IMR-90 (cell line): ENCODE results near the gene SMTN. TPM values are rescaled to one million over a fixed set of nuclear protein-coding genes. Genes with fewer than 3 reads are reported as not detected.

Experiments
- ATAC-seq: fragments of 200-7000 bp; cut with Tn5 transposase; 2 replicates; pipeline ENCODE4 v1.9.1; 2020; ENCODE audit warnings: low read depth, mild to moderate bottlenecking, moderate library complexity
- BruUV-seq: library from RNA; stranded (reverse); fragments of 400-500 nt; replicated peaks from 2 replicates; lab custom pipeline; 2021; lab: Mats Ljungman, UMichigan
- CTCF ChIA-PET: fragments of 300-600 bp; formaldehyde crosslinking; extraction: SDS; loops from one replicate; lab custom pipeline; 2021; ENCODE audit warnings: antibody characterized with exemption; lab: Yijun Ruan, JAX
- POLR2A ChIA-PET: fragments of 300-600 bp; sonication (Branson Sonifier 250); formaldehyde crosslinking; loops from one replicate; lab custom pipeline; 2022; ENCODE audit warnings: antibody characterized with exemption; ENCODE audit not compliant: unreplicated experiment; lab: Charles Lee
- DNase-seq: peaks from one replicate; pipeline ENCODE4 v3.0.0; 2013
- H2AFZ ChIP-seq: replicated peaks from 2 replicates; pipeline ENCODE3; 2013; ENCODE audit warnings: low read length, mild to moderate bottlenecking; ENCODE audit not compliant: poor library complexity
- H2AK5ac ChIP-seq: 2 replicates; pipeline ENCODE4 v1.6.1; 2013; ENCODE audit warnings: low read depth, low read length, inconsistent platforms
- H2AK9ac ChIP-seq: replicated peaks from 2 replicates; pipeline ENCODE3; 2013; ENCODE audit warnings: mild to moderate bottlenecking, low read depth, low read length, moderate library complexity; ENCODE audit not compliant: poor library complexity
- H2BK120ac ChIP-seq: 2 replicates; pipeline ENCODE4 v1.6.1; 2013; ENCODE audit warnings: low read depth, low read length, inconsistent platforms
- H2BK15ac ChIP-seq: 3 replicates; pipeline ENCODE4 v1.6.1; 2013; ENCODE audit warnings: low read depth, low read length, inconsistent platforms
- H2BK20ac ChIP-seq: 2 replicates; pipeline ENCODE4 v1.6.1; 2013; ENCODE audit warnings: low read depth, mild to moderate bottlenecking, inconsistent platforms, low read length, moderate library complexity
- H2BK5ac ChIP-seq: 2 replicates; pipeline ENCODE4 v1.6.1; 2013; ENCODE audit warnings: mild to moderate bottlenecking, low read depth, low read length, inconsistent platforms; ENCODE audit not compliant: poor library complexity, severe bottlenecking
- H3K14ac ChIP-seq: replicated peaks from 2 replicates; pipeline ENCODE4 v1.6.1; 2013; ENCODE audit warnings: low read depth, low read length, inconsistent platforms
- H3K18ac ChIP-seq: 2 replicates; pipeline ENCODE4 v1.6.1; 2013; ENCODE audit warnings: low read depth, low read length, control low read depth
- H3K23ac ChIP-seq: 2 replicates; pipeline ENCODE4 v1.6.1; 2013; ENCODE audit warnings: low read depth, low read length, inconsistent platforms
- H3K27ac ChIP-seq: 2 replicates; pipeline ENCODE4 v1.5.1; 2013; ENCODE audit warnings: mild to moderate bottlenecking, control low read depth, low read length; ENCODE audit not compliant: insufficient read depth
- H3K27me3 ChIP-seq: 2 replicates; pipeline ENCODE4 v1.6.1; 2013; ENCODE audit warnings: low read length; ENCODE audit not compliant: control insufficient read depth, insufficient read depth
- H3K36me3 ChIP-seq: 2 replicates; pipeline ENCODE4 v1.6.1; 2013; ENCODE audit warnings: low read length, mixed read lengths; ENCODE audit not compliant: control insufficient read depth, insufficient read depth
- H3K4ac ChIP-seq: 2 replicates; pipeline ENCODE4 v1.6.1; 2013; ENCODE audit warnings: low read depth, low read length, inconsistent platforms
- H3K4me1 ChIP-seq: 2 replicates; pipeline ENCODE4 v1.6.1; 2013; ENCODE audit warnings: low read length, mixed read lengths; ENCODE audit not compliant: control insufficient read depth, insufficient read depth
- H3K4me2 ChIP-seq: 2 replicates; pipeline ENCODE4 v1.6.1; 2013; ENCODE audit warnings: low read depth, mild to moderate bottlenecking, control low read depth, low read length, moderate library complexity
- H3K4me3 ChIP-seq: 2 replicates; pipeline ENCODE4 v1.5.1; 2013; ENCODE audit warnings: low read depth, mild to moderate bottlenecking, control low read depth, low read length, moderate library complexity; ENCODE audit not compliant: insufficient read depth
- H3K56ac ChIP-seq: 2 replicates; pipeline ENCODE4 v1.6.1; 2013; ENCODE audit warnings: low read length, inconsistent platforms; ENCODE audit not compliant: insufficient read depth; ENCODE audit errors: extremely low read depth
- H3K79me1 ChIP-seq, 2 experiments: 2 replicates each; pipeline ENCODE4 v1.6.1; 2013; ENCODE audit warnings: low read length in 2 of 2, inconsistent platforms in 1 of 2, low read depth in 1 of 2
- H3K9ac ChIP-seq: 2 replicates; pipeline ENCODE4 v1.6.1; 2013; ENCODE audit warnings: low read depth, low read length, control low read depth
- H3K9me1 ChIP-seq: 2 replicates; pipeline ENCODE4 v1.6.1; 2013; ENCODE audit warnings: low read length, inconsistent platforms; ENCODE audit not compliant: insufficient read depth
- H3K9me3 ChIP-seq: 2 replicates; pipeline ENCODE4 v1.6.1; 2013; ENCODE audit warnings: low read length; ENCODE audit not compliant: control insufficient read depth, insufficient read depth
- H4K20me1 ChIP-seq: 2 replicates; pipeline ENCODE4 v1.6.1; 2013; ENCODE audit warnings: low read length, inconsistent platforms; ENCODE audit not compliant: insufficient read depth
- H4K5ac ChIP-seq: 2 replicates; pipeline ENCODE4 v1.6.1; 2013; ENCODE audit warnings: mild to moderate bottlenecking, low read depth, low read length, control low read depth
- H4K8ac ChIP-seq, 2 experiments: 2 replicates each; pipeline ENCODE4 v1.6.1; 2013; ENCODE audit warnings: low read depth in 2 of 2, low read length in 2 of 2, control low read depth in 1 of 2, inconsistent platforms in 1 of 2
- H4K91ac ChIP-seq: 2 replicates; pipeline ENCODE4 v1.6.1; 2013; ENCODE audit warnings: low read depth, low read length, inconsistent platforms; ENCODE audit not compliant: insufficient read depth
- BHLHE40 ChIP-seq: fragments of 150-350 bp; IDR thresholded peaks from 2 replicates; pipeline ENCODE4 v1.6.1; 2016; ENCODE audit warnings: mild to moderate bottlenecking, low read depth, low read length
- MAFK ChIP-seq: IDR thresholded peaks from 2 replicates; pipeline ENCODE4 v1.6.1; 2012; ENCODE audit warnings: low read depth, low read length, improper control_type of control experiment
- MAZ ChIP-seq: IDR thresholded peaks from 2 replicates; pipeline ENCODE4 v1.6.1; 2012; ENCODE audit warnings: low read depth, mild to moderate bottlenecking, low read length, improper control_type of control experiment, moderate library complexity, borderline replicate concordance
- MXI1 ChIP-seq: IDR thresholded peaks from 2 replicates; pipeline ENCODE4 v1.6.1; 2012; ENCODE audit warnings: low read depth, mild to moderate bottlenecking, low read length, moderate library complexity, borderline replicate concordance
- POLR2A ChIP-seq: IDR thresholded peaks from 2 replicates; pipeline ENCODE4 v1.6.1; 2012; ENCODE audit warnings: mild to moderate bottlenecking, low read depth, low read length
- RCOR1 ChIP-seq: IDR thresholded peaks from 2 replicates; pipeline ENCODE4 v1.6.1; 2012; ENCODE audit warnings: mild to moderate bottlenecking, low read length, improper control_type of control experiment; ENCODE audit not compliant: insufficient replicate concordance
- RFX5 ChIP-seq: IDR thresholded peaks from 2 replicates; pipeline ENCODE4 v1.8.0; 2012; ENCODE audit warnings: low read depth, mild to moderate bottlenecking, low read length, moderate library complexity
- WGBS, 2 experiments: methylation state at CpG; one replicate each; pipeline versions ENCODE4 v1.1.5 to v1.1.7; 2013; ENCODE audit warnings: missing lambda C conversion rate in 2 of 2; ENCODE audit not compliant: insufficient read length in 1 of 2; ENCODE audit errors: extremely low coverage in 2 of 2; 5-methylcytosine and 5-hydroxymethylcytosine counted together
- dilution Hi-C: fragments of 300-500 bp; cut with HindIII; formaldehyde crosslinking; loops from one replicate; pipeline ENCODE4 v1.14.3; 2018; ENCODE audit warnings: low sequenced_read_pairs; ENCODE audit not compliant: unreplicated experiment
- in situ Hi-C: fragments of 300-500 bp; cut with MboI; formaldehyde crosslinking; loops from 3 replicates; pipeline ENCODE4 v1.14.3; 2019; ENCODE audit warnings: low sequenced_read_pairs, inconsistent platforms, mixed read lengths
- intact Hi-C: fragments of 100-400 bp; cut with micrococcal nuclease; formaldehyde crosslinking; loops from 2 replicates; pipeline ENCODE4 v1.10.0; 2022
- polyA plus RNA-seq, 3 experiments: library from polyadenylated mRNA; depleted of rRNA; stranded (reverse); fragments of >200 nt; gene quantifications; 2 replicates each; pipeline ENCODE4 v1.2.3, GENCODE V29; 2012; ENCODE audit warnings: low replicate concordance in 1 of 3
- total RNA-seq: library from RNA; depleted of rRNA; stranded (reverse); fragments of >200 nt; gene quantifications from 2 replicates; pipeline ENCODE4 v1.2.3, GENCODE V29; 2012

Gene SMTN
- total and polyA plus RNA-seq, 2 of the 4 experiments (the other 2 are of a cell fraction): 53.6 to 63.7 TPM

DNA sequence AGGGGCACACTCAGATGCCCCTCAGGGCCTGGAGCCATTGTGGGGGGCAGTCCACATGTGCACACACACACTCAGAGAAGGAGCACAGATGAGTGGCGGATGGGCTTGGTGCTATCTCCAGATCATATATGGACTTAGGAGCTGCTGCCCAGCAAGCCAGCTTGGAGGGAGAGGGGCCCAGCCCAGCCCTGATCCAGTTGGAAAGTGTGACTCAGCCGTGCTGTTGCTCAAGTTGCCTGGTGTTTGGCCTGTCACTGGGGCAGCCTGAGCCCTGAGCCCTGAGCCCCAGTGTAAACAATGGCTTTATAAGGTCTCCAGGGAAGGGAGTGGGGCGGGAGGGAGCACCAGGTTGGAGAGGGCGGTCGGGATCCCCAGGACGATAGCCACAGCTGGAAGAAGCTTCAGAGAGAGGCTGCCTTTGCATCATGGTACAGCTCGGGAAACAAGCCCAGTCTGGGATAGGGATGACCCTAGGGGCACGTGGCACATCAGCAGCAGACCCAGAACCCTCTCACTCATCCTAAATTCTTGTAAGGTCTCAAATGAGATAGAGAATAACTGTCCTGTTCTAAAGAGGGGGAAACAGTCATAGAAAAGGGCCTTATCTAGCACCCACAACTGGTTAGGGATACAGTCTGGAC lies 21.4 kb downstream of the SMTN start (continued):
- TF ChIP-seq MXI1 (peak; percentile 43; the same call in 1 of the 2 replicates), MAFK (no peak)

DNA sequence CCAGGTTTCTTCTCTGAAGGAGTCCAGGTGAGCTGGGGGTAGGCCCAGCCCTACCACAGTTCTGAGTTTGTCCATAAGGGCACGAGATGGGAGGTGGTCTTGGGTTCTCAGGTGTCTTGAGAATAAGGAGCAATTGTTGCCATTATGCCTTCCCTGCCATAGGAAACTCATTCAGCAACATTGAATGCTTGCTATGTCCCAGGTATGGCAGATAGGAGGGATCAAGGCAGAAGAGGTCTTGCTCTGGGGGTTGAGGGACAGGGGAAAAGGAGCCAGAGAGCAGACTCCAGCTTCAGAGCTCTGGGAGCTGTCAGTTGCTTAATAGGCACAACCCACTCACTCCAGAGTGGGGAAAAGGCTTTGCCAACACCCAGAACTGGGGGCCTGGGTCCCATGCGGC lies 22.0 kb downstream of the SMTN start:
- Histone ChIP-seq H2AK5ac (peak overlapping the region; percentile 97), H2BK120ac (peak overlapping the region; percentile 89), H3K56ac (peak overlapping the region; percentile 73), H3K27ac (peak overlapping the region; percentile 40), H3K4ac (peak overlapping the region; percentile 96), H3K79me1 (peaks cover 18 to 70% of the 10 kb centered on the region in 2 experiments; a peak in 3 of 4 replicates), H3K4me2 (no peak overlapping the region; the same call in 1 of the 2 replicates), H3K36me3 (peaks cover 51% of the 10 kb centered on the region), H4K8ac (peak overlapping the region; percentile 56 to 85), H3K9me3 (no peaks in the 10 kb centered on the region), H2BK15ac (peak overlapping the region; percentile 81; the same call in 2 of the 3 replicates), H4K20me1 (peaks cover 25% of the 10 kb centered on the region), H2BK5ac (peak overlapping the region; percentile 76), H3K4me1 (peaks cover 55% of the 10 kb centered on the region), H3K14ac (peak overlapping the region; percentile 97), H4K91ac (peak overlapping the region; percentile 90), H2AFZ (no peak overlapping the region), H3K23ac (peak overlapping the region; percentile 90), H2BK20ac (peak overlapping the region; percentile 55), H3K9ac (peak overlapping the region; percentile 26), H3K9me1 (peaks cover 25% of the 10 kb centered on the region), H2AK9ac (peak overlapping the region; percentile 85), H4K5ac (peak overlapping the region; percentile 74), H3K18ac (peak overlapping the region; percentile 62), H3K4me3 (no peak overlapping the region), H3K27me3 (no peaks in the 10 kb centered on the region)
- ChIA-PET CTCF (interaction anchor here (0.5 to 1.0 kb wide), 2 partner anchors 21 to 60 kb away, joined by 3 read pairs; no protein-coding TSS in a partner anchor), POLR2A (interaction anchor here (0.5 kb wide), 1 partner anchor 8 kb away, joined by 10 read pairs; no protein-coding TSS in a partner anchor)
- 80% methylated on average over 1 of the region's 2 CpGs; no CpG with 5 or more reads in 1 of the 2 experiments for WGBS, 2 experiments
- TF ChIP-seq RFX5 (no peak), POLR2A (no peak; the same call in 1 of the 2 replicates), BHLHE40 (no peak), MXI1 (no peak), MAZ (no peak), RCOR1 (no peak)
- intact Hi-C loops (no loop called here), dilution Hi-C loops (no loop called here), in situ Hi-C loops (no loop called here)
- DNase-seq (no peak), ATAC-seq (no peak)
- BruUV-seq: no TSS peak
